Suppressor macrophage treated with lipopolysaccharide for 4 hours (primary cell): ENCODE measurements around the gene PRKAR1B.

Experiments
- DNase-seq: peaks from one replicate; pipeline ENCODE4 v3.0.0-alpha.2; 2020

Gene PRKAR1B

GRCh38 chr7:503575-504111, 223.4 kb downstream of the PRKAR1B start:
- DNase-seq = no peak

GRCh38 chr7:502296-502695, 224.8 kb downstream of the PRKAR1B start:
- no peak for DNase-seq

GRCh38 chr7:501526-501925, 225.6 kb downstream of the PRKAR1B start:
- no peak for DNase-seq

DNA sequence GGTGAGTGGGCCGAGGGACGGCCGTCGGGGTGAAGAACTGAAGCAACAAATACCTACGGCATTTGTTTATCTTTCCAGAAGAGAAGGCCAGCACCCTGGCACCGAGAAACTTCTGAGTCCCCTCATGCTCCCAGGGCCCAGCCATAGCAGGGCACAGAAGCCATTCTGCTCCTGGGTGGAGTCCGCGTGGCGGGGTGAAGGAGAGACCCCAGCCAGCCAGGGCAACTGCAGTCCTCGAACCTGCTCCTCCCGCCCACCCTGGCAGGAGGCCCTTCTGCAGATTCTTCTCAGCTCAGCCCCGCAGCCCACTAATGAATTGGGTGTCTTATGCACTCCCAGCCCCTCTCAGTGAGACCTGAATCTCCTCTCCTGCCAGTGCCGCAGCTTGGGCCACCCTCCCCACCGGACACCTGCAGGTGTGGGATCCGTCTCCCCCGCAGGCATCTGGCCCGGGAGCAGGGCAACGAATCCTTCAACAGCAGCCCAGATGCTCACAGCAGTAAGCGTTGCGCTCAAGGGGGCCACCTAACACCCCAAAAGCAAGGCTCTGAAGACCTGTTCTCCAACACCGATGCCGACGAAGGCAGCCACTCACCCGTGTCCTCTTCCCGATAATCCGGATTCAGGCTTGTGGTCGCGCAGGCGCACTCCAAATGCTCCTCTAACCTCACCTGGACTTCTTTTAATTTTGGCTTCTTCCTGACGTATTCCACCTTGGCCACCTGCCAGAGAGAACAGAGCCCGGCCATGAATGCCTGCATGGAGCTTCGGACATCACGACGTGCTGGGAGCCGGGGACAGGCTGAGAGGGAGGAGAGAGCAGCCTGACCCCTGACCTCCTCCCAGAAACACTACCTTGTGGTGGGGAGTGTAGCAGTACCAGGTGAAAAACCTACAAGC, 226.3 kb downstream of the PRKAR1B start:
- DNase-seq = no peak

GRCh38 chr7:499853-500485, 227.1 kb downstream of the PRKAR1B start:
- no peak for DNase-seq
